GM18861 (cell line): ENCODE results near the gene MEIKIN.

Source experiments
- ATAC-seq: cut with Tn5 transposase; IDR thresholded peaks from one replicate; pipeline ENCODE4 v1.9.1; 2021; ENCODE audit not compliant: unreplicated experiment

MEIKIN gene

GRCh38 chr5:131773805-131774204, 171.7 kb downstream of the MEIKIN start:
- no peak for ATAC-seq

GRCh38 chr5:131771692-131772091, 173.8 kb downstream of the MEIKIN start:
- ATAC-seq: no peak

- ATAC-seq: no peak
Observed at GRCh38 chr5:131769961-131770360, 175.5 kb downstream of the MEIKIN start.

GRCh38 chr5:131769336-131769735, 176.1 kb downstream of the MEIKIN start:
- ATAC-seq: no peak

- ATAC-seq: no peak
Observed at GRCh38 chr5:131767891-131768290, 177.6 kb downstream of the MEIKIN start.

GRCh38 chr5:131766689-131767088, 178.8 kb downstream of the MEIKIN start:
- ATAC-seq: no peak

- ATAC-seq: no peak
Observed at GRCh38 chr5:131765261-131765660, 180.2 kb downstream of the MEIKIN start.

- no peak for ATAC-seq
Observed at GRCh38 chr5:131763968-131764367, 181.5 kb downstream of the MEIKIN start.

GRCh38 chr5:131760793-131761192, 184.7 kb downstream of the MEIKIN start:
- no peak for ATAC-seq

- no peak for ATAC-seq
Observed at GRCh38 chr5:131759704-131760103, 185.8 kb downstream of the MEIKIN start.

GRCh38 chr5:131758520-131758900, 187.0 kb downstream of the MEIKIN start:
- ATAC-seq: no peak

GRCh38 chr5:131757830-131758519, 187.5 kb downstream of the MEIKIN start:
- no peak for ATAC-seq
